Neural cell (in vitro differentiated cells): ENCODE results near the gene PRXL2A.

Experiments
- CTCF ChIP-seq: fragments of 450-650 bp; IDR thresholded peaks from 2 replicates; pipeline ENCODE4 v1.5.1; 2014; ENCODE audit warnings: antibody characterized with exemption, mild to moderate bottlenecking, moderate library complexity; ENCODE audit not compliant: poor library complexity, severe bottlenecking
- MXI1 ChIP-seq: fragments of 450-650 bp; conservative IDR thresholded peaks from 2 replicates; pipeline ENCODE4 v1.6.1; 2014; ENCODE audit warnings: antibody characterized with exemption, mild to moderate bottlenecking; ENCODE audit not compliant: poor library complexity, severe bottlenecking
- RAD21 ChIP-seq: fragments of 450-650 bp; conservative IDR thresholded peaks from 2 replicates; pipeline ENCODE4 v1.6.1; 2014; ENCODE audit warnings: antibody characterized with exemption, mild to moderate bottlenecking, moderate library complexity
- REST ChIP-seq: IDR thresholded peaks from 2 replicates; pipeline ENCODE4 v1.6.1; 2012; ENCODE audit warnings: borderline replicate concordance
- TAF1 ChIP-seq: IDR thresholded peaks from 2 replicates; pipeline ENCODE4 v1.6.1; 2012; ENCODE audit warnings: low read depth

- TF ChIP-seq REST (no peak), TAF1 (no peak), CTCF (no peak), MXI1 (no peak), RAD21 (no peak)
Observed at GRCh38 chr10:80371467-80371866, 36.9 kb upstream of the PRXL2A start.
